Fibroblast of lung (primary cell): Measurements from ENCODE around the gene MROH2A.

ENCODE experiments used
- CTCF ChIP-seq, 2 donors: IDR thresholded peaks in 1 of 2; conservative IDR thresholded peaks in 1 of 2; 1 replicate in 1 of 2; 2 replicates in 1 of 2; pipeline ENCODE4 v1.5.1; 2011 to 2012; ENCODE audit warnings: low read length in 2 of 2, control low read depth in 1 of 2, inconsistent platforms in 1 of 2, low read depth in 1 of 2, mild to moderate bottlenecking in 1 of 2
- EZH2 ChIP-seq: IDR thresholded peaks from 2 replicates; pipeline ENCODE4 v1.5.1; 2012; ENCODE audit warnings: low read length, control low read depth, mild to moderate bottlenecking; ENCODE audit errors: missing control alignments

DNA sequence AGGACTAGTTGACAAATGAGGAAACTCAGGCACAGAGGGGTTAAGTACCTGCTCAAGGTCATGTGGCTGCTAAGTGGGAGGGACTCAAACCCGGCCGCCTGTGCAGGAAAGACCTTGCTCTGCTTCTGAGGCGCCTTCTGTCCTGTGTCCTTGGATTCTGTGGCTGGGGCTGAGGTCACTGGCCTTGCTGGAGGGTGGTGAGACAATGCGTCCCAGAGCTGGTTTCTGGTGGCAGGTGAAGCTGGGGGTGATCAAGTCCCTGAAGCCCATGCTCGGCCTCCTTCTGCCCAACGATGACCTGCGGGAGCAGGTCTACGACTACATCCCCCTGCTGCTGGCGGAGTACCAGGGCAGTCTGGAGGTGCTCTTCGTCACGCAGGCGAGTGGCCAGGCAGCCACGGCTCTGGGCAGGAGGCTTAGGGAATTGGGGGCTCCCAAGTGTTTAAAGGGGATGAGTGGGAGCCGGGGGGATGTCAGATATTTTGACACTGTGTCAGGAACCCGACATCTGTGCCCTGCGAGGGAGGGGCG lies 16.1 kb downstream of the MROH2A start:
- TF ChIP-seq CTCF (conservative IDR thresholded peaks at IDR 0.05 in 1 of 2, IDR thresholded peaks at IDR 0.05 in 1 of 2; ENCODE audit: low read depth in 1 of 2, low read length in 2 of 2) (no peak), EZH2 (no peak)
